CD14-positive monocyte (primary cell): ENCODE data around the gene HIF1AN. TPM values are rescaled to one million over a fixed set of nuclear protein-coding genes. Genes with fewer than 3 reads are reported as not detected.

Experiments used
- DNase-seq, 3 donors: peaks; one replicate each; pipeline ENCODE4 v3.0.0-alpha.2; 2011 to 2022
- H2AFZ ChIP-seq: 2 replicates; pipeline ENCODE4 v1.6.0; 2012; ENCODE audit warnings: mild to moderate bottlenecking, low read depth, low read length, inconsistent platforms; ENCODE audit not compliant: insufficient read depth, poor library complexity, severe bottlenecking
- H3K27ac ChIP-seq, 2 donors: 1 replicate in 1 of 2; 2 replicates in 1 of 2; pipeline ENCODE4 v1.5.1; 2012 to 2013; ENCODE audit warnings: low read length in 2 of 2, control low read depth in 1 of 2, inconsistent platforms in 1 of 2, low read depth in 1 of 2, mild to moderate bottlenecking in 1 of 2
- H3K27me3 ChIP-seq, 2 donors: one replicate each; pipeline versions ENCODE4 v1.6.0 to v1.6.1; 2011 to 2013; ENCODE audit warnings: low read length in 2 of 2; ENCODE audit not compliant: control insufficient read depth in 2 of 2, insufficient read depth in 2 of 2
- H3K36me3 ChIP-seq, 2 donors: replicated peaks in 1 of 2; 1 replicate in 1 of 2; 2 replicates in 1 of 2; pipeline versions ENCODE4 v1.5.1 to v1.6.1; 2012 to 2013; ENCODE audit warnings: low read length in 2 of 2, control low read depth in 1 of 2, inconsistent platforms in 1 of 2, mild to moderate bottlenecking in 1 of 2; ENCODE audit not compliant: insufficient read depth in 2 of 2, control insufficient read depth in 1 of 2
- H3K4me1 ChIP-seq, 2 donors: 1 replicate in 1 of 2; 2 replicates in 1 of 2; pipeline versions ENCODE4 v1.5.1 to v1.6.1; 2012 to 2013; ENCODE audit warnings: low read length in 2 of 2, control low read depth in 1 of 2, inconsistent platforms in 1 of 2, mild to moderate bottlenecking in 1 of 2, moderate library complexity in 1 of 2; ENCODE audit not compliant: insufficient read depth in 2 of 2, control insufficient read depth in 1 of 2
- H3K4me2 ChIP-seq: replicated peaks from 2 replicates; pipeline ENCODE3; 2012; ENCODE audit warnings: low read length, moderate library complexity, mild to moderate bottlenecking; ENCODE audit not compliant: poor library complexity, severe bottlenecking; ENCODE audit errors: extremely low read depth
- H3K4me3 ChIP-seq, 3 experiments: fragments of 200-600 bp in 1 of 3; sonication (generic) in 1 of 3; replicated peaks in 1 of 3; 1 replicate in 2 of 3; 2 replicates in 1 of 3; pipeline ENCODE4 v1.5.1; 2011 to 2013; ENCODE audit warnings: low read length in 3 of 3, mild to moderate bottlenecking in 3 of 3, control low read depth in 2 of 3, low read depth in 2 of 3, inconsistent platforms in 1 of 3, moderate library complexity in 1 of 3
- H3K79me2 ChIP-seq: 2 replicates; pipeline ENCODE4 v1.6.0; 2012; ENCODE audit warnings: mild to moderate bottlenecking, control low read depth, inconsistent platforms, low read length, moderate library complexity; ENCODE audit not compliant: insufficient read depth
- H3K9ac ChIP-seq: 2 replicates; pipeline ENCODE4 v1.6.0; 2017; ENCODE audit warnings: low read length, mild to moderate bottlenecking; ENCODE audit not compliant: insufficient read depth, poor library complexity, severe bottlenecking
- H3K9me3 ChIP-seq, 2 donors: replicated peaks in 1 of 2; 1 replicate in 1 of 2; 2 replicates in 1 of 2; pipeline versions ENCODE4 v1.5.1 to v1.6.1; 2012 to 2013; ENCODE audit warnings: low read length in 2 of 2, control low read depth in 1 of 2; ENCODE audit not compliant: control insufficient read depth in 1 of 2, insufficient read depth in 1 of 2
- H4K20me1 ChIP-seq: 2 replicates; pipeline ENCODE4 v1.6.0; 2012; ENCODE audit warnings: mild to moderate bottlenecking, low read length, control low read depth, moderate library complexity; ENCODE audit not compliant: insufficient read depth
- H3K27ac Mint-ChIP-seq, 7 donors: one replicate each; pipeline ENCODE4 v1.8.0; 2020; ENCODE audit warnings: mild to moderate bottlenecking in 7 of 7, mixed read lengths in 7 of 7, moderate library complexity in 6 of 7, inconsistent platforms in 2 of 7
- H3K27me3 Mint-ChIP-seq, 3 donors: one replicate each; pipeline ENCODE4 v1.8.0; 2021 to 2022; ENCODE audit warnings: low read depth in 3 of 3, mild to moderate bottlenecking in 3 of 3, mixed read lengths in 3 of 3, moderate library complexity in 3 of 3, inconsistent platforms in 1 of 3
- H3K36me3 Mint-ChIP-seq, 2 donors: one replicate each; pipeline ENCODE4 v1.8.0; 2020; ENCODE audit warnings: mixed read lengths in 2 of 2, inconsistent platforms in 1 of 2, mild to moderate bottlenecking in 1 of 2
- H3K4me1 Mint-ChIP-seq: one replicate; pipeline ENCODE4 v1.8.0; 2020; ENCODE audit warnings: mild to moderate bottlenecking, mixed read lengths
- H3K4me3 Mint-ChIP-seq, 2 donors: one replicate each; pipeline ENCODE4 v1.8.0; 2020; ENCODE audit warnings: mild to moderate bottlenecking in 2 of 2, mixed read lengths in 2 of 2, moderate library complexity in 1 of 2
- H3K9me3 Mint-ChIP-seq, 7 donors: one replicate each; pipeline ENCODE4 v1.8.0; 2020 to 2022; ENCODE audit warnings: mixed read lengths in 7 of 7, mild to moderate bottlenecking in 6 of 7, moderate library complexity in 6 of 7, inconsistent platforms in 2 of 7
- CTCF ChIP-seq: fragments of 200-600 bp; IDR thresholded peaks from one replicate; pipeline ENCODE4 v1.8.0; 2022; ENCODE audit warnings: antibody characterized with exemption, mild to moderate bottlenecking
- WGBS: methylation state at CpG from one replicate; pipeline ENCODE4 v1.1.5; 2013; ENCODE audit warnings: missing lambda C conversion rate; ENCODE audit not compliant: insufficient coverage; 5-methylcytosine and 5-hydroxymethylcytosine counted together
- intact Hi-C, 2 donors: fragments of 100-400 bp; cut with micrococcal nuclease; formaldehyde crosslinking; loops; one replicate each; pipeline versions ENCODE4 v1.15.0 to v1.15.1; 2023
- polyA plus RNA-seq, 3 donors: library from polyadenylated mRNA; depleted of rRNA in 1 of 3; unstranded in 2 of 3; stranded (reverse) in 1 of 3; fragments of 300-500 nt in 2 of 3; fragments of >200 nt in 1 of 3; fragmentation: Illumina TruSeq in 2 of 3; gene quantifications; 1 replicate in 2 of 3; 2 replicates in 1 of 3; pipeline ENCODE4 v1.2.3, GENCODE V29; 2012 to 2021

The HIF1AN gene
- polyA plus RNA-seq, 3 donors = 8.5 to 25.3 (median 17.2) TPM

GRCh38 chr10:100575585-100576281, 40.0 kb downstream of the HIF1AN start:
- Mint-ChIP-seq H3K27me3 (peaks cover 29 to 52% (median 33%) of the 10 kb centered on the region in 3 donors), H3K9me3 (peaks cover 0 to 2% (median 0%) of the 10 kb centered on the region in 7 donors), H3K4me1 (no peaks in the 10 kb centered on the region), H3K4me3 (no peak overlapping the region), H3K27ac (peak overlapping the region in 1 of 7 donors; percentile 46), H3K36me3 (no peaks in the 10 kb centered on the region)
- intact Hi-C loops = no loop called here
- H3K4me3 ChIP-seq = no peak overlapping the region
- 58% methylated on average over 2 of the region's 8 CpGs for WGBS
- H3K36me3 ChIP-seq = no peaks in the 10 kb centered on the region
- DNase-seq = no peak
- no peaks in the 10 kb centered on the region for H3K9me3 ChIP-seq
- H3K4me2 ChIP-seq = no peak overlapping the region
- H3K27ac ChIP-seq = no peak overlapping the region
- H4K20me1 ChIP-seq = no peaks in the 10 kb centered on the region
- H3K27me3 ChIP-seq = peaks cover 0 to 11% of the 10 kb centered on the region in 2 donors
- H3K9ac ChIP-seq = no peak overlapping the region
- TF ChIP-seq CTCF = no peak
- H3K4me1 ChIP-seq = no peaks in the 10 kb centered on the region
- H3K79me2 ChIP-seq = no peaks in the 10 kb centered on the region
- no peak overlapping the region for H2AFZ ChIP-seq

GRCh38 chr10:100576282-100576635, 40.5 kb downstream of the HIF1AN start:
- H3K4me3 ChIP-seq = no peak overlapping the region
- Mint-ChIP-seq H3K27ac (peak overlapping the region in 1 of 7 donors; percentile 46), H3K4me3 (no peak overlapping the region), H3K9me3 (peaks cover 0 to 2% (median 0%) of the 10 kb centered on the region in 7 donors), H3K4me1 (no peaks in the 10 kb centered on the region), H3K36me3 (no peaks in the 10 kb centered on the region), H3K27me3 (peaks cover 29 to 54% (median 33%) of the 10 kb centered on the region in 3 donors)
- H2AFZ ChIP-seq = no peak overlapping the region
- WGBS = 89% methylated on average over 5 of the region's 5 CpGs
- intact Hi-C loops = no loop called here
- no peak overlapping the region for H3K9ac ChIP-seq
- no peak for DNase-seq
- TF ChIP-seq CTCF = no peak
- H3K4me2 ChIP-seq = no peak overlapping the region
- no peak overlapping the region for H3K27ac ChIP-seq
- H3K79me2 ChIP-seq = no peaks in the 10 kb centered on the region
- no peaks in the 10 kb centered on the region for H3K4me1 ChIP-seq
- H3K9me3 ChIP-seq = no peaks in the 10 kb centered on the region
- no peaks in the 10 kb centered on the region for H4K20me1 ChIP-seq
- H3K27me3 ChIP-seq = peaks cover 0 to 7% of the 10 kb centered on the region in 2 donors
- H3K36me3 ChIP-seq = no peaks in the 10 kb centered on the region
